Pons (tissue), 1 donor: Measurements from ENCODE around the gene DYNC1H1.

Source experiments
- DNase-seq: peaks from one replicate; pipeline ENCODE4 v3.0.0-alpha.2; 2016; ENCODE audit warnings: low spot score

Gene DYNC1H1

DNA sequence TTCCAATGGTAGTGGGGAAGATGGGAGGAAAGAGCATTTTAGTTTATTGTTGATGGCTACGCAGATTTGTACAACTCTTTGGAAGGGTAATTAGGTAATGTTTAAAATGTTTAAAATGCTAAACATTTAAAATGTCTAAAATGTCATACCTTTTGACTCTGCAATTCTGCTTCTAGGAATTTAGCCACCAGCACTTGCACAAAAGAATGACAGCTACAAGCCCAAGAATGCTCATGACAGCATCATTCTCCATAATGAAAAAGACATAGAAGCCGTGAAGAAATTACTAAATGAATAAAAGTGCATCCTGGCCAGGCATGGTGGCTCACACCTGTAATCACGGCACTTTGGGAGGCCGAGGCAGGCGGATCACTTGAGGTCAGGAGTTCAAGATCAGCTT is 19.9 kb upstream of the DYNC1H1 start:
- no peak for DNase-seq

DNA sequence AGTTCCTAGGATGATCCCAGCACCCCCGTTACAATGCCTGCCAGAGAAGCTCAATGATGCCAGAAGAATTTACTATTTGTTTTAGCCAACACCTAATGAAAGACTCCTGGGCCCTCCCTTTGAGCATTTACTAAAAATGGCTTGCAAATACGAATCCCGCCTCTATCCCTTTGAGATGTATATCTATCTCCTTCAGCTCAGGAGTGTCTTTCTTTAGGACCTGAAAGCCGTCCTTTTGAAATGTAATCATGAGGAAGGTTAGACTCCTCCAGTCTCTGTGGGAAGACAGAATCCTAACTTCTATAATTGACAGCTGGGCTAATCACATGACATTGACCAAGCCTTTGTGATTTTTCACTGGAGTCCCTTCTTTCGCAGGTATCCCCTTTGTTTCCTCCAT is 19.2 kb upstream of the DYNC1H1 start:
- no peak for DNase-seq

DNA sequence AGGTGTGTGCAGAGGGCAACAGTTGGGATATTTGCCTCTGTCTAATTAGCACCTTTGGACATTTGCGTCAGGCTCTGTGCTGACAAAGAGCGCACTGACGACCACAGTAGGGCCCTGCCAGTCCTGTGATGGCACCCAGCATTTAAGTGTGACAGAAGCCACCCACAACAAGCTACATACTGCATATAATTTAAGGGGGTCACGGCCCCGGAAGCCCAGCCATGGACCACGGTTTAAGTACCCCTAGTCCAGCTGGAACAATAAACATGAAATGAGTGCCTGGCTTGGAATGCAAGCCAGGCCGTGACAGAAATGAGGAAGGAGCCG is 16.8 kb upstream of the DYNC1H1 start:
- no peak for DNase-seq

DNA sequence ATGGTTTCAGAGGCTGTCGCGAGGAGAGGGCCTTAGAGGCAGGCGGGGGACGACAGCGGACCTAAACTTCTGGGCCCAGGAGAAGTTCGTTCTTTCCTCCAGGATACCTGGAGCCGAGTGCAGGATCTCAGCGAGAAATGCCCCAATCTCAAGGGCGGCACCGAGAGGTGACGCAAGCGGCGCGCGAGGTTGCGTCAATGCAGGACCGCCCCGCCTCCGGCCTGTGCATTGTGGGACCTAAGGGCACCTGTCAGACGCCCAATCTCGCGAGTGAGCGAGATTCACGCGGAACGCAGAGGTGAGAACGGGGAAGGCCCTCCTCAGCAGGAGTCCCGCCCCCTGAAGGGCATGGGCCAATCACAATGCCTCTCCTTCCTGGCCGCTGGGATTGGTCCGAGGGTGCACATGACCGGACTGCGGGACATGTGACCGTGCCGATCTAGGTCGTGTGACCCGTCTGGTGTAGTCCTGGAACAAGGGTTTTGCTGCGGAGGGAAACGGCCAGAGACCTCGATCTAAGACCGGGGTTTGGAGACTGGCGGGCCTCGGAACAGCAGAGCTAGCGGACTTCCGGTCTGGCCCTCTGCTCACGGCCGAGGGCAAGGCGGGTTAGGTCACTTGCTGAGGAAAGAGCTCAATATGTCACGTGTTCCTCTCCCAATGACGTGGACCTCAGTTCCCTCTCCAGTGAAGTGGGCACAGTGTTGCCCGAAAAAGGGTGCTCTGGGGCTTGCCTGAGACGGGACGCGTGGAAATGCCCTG is 16.3 kb upstream of the DYNC1H1 start:
- peak; percentile 100 for DNase-seq

DNA sequence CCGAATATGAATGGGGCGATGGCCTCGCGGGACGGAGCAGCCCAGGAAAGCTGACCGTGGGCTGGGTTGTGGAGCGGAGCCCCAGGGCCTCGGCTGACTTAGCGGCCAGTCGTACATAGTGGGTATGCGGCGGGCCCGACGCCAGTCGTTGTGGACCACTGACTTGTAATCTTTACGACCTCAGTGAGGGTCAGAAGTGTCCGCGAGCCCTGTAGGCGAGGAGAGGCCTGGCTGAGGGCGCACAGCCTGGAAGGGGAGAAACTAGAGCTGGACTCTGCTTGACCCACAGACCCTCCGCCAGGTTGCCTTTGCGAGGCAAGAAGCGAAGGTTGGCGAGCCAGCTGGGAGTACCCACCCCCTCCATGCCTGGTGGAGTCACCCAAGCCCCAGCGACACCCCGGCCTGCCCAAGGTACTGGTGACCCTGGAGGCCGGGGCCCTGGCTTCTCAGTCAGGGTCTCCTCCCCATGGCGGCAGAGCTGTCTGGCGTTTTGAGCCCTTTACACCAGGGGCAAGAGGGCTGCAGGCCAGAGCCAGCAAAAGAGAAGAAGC is 15.6 kb upstream of the DYNC1H1 start:
- no peak for DNase-seq

DNA sequence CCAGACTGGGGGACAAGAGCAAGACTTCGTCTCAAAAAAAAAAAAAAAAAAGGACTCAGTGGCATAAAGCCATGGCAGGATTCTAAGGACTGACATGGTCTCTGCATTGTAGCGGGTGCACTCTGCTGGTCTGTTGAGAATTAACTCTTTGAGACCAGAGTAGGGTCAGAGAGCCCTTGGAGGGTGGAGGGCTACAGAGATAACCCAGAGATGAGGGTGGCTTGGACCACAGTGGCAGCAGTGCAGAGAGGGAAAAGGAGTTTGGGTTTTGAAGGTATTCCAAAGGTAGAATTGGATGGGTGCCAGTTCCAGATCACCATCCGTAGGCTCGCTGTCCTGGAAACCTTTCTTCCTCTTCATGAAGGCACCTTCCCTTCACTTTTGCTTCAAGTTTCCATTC is 14.3 kb upstream of the DYNC1H1 start:
- DNase-seq, result no peak

DNA sequence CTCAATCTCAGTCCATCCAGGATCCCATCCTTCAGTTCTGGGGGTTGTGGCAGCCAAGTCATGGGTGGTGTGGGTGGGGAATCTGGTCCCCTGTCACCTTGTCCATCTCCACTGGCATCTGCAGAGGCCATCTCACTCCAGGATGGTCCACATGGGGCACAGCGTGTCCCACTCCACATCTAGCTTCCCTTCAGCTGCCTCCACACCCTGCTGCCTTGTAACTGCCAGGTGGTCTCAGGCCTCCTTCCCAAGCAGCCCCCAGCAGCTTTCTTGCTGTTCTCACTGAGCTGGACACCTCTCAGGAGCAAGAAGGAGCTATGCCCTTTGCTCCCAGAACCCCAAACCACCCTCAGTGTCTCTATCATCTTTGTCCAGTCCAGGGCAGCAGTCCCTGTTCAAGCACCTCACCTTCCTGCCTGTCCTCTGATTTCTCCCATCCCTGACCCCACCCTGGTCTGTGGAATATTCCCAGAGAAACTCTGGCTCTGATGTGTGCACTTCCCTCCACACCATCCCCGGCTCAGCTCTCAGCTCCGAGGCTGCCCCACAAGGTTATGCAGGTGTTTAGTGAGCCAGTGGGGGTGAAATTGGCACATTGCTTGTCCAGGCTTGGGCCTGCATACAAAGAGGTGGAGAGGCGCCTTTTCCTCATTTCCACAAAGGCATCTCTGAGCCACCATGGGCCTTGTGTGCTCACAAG is 13.7 kb upstream of the DYNC1H1 start:
- DNase-seq, result no peak

DNA sequence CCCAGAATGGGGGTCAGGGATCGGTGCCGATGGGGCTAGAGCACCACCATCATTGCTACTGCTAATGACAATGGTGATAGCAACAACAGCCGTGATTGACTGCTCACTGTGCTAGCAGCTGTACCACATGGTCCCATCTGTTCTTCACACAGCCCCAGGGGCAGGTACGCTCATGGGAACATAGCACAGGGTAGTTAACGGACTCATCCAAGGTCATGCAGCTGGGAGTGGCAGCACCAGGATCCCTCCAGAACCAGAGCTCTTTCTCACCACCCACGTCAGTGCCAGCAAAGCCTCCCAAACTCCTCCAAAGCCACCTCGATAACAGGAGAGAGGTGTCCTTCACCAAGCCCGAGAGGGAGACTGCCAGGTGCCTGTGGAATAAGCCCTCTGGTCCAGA is 11.2 kb upstream of the DYNC1H1 start:
- no peak for DNase-seq

DNA sequence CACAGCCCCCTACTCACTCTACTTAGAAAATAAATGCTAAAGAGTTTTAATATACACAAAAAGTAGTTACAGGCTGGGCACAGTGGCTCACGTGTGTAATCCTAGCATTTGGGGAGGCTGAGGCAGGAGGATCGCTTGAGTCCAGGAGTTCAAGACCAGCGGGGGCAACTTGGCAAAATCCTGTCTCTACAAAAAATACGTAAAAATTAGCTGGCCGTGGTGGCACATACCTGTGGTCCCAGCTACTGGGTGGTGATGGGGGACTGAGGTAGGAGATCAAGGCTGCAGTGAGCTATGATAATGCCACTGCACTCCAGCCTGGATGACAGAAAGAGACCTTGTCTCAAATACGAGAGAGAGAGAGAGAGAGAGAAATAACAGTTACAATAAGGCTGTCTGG is 9.9 kb upstream of the DYNC1H1 start:
- DNase-seq, result no peak

DNA sequence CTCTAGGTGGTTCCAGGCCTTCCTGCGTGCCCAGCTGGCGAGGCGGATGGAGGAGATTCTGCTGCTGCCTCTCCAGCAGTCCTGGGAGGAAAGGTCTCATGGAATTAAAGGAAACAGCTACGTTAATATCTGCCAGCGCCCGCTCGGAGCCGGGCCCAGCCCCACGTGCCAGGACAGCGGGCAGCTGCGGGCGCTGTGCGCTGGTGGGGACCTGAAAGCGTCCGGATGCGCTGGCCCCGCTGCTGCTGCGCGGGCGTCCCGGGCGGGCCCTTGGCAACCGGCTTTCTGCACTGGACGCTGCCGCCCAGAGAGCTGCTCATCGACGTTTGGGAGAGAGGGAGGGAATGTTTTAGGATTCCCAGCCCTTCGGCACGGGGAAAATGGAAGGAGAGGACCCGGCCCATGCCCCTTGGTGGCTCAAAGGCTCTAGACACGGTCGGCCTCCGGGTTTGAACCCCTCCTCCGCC is 8.6 kb upstream of the DYNC1H1 start:
- DNase-seq, result no peak

DNA sequence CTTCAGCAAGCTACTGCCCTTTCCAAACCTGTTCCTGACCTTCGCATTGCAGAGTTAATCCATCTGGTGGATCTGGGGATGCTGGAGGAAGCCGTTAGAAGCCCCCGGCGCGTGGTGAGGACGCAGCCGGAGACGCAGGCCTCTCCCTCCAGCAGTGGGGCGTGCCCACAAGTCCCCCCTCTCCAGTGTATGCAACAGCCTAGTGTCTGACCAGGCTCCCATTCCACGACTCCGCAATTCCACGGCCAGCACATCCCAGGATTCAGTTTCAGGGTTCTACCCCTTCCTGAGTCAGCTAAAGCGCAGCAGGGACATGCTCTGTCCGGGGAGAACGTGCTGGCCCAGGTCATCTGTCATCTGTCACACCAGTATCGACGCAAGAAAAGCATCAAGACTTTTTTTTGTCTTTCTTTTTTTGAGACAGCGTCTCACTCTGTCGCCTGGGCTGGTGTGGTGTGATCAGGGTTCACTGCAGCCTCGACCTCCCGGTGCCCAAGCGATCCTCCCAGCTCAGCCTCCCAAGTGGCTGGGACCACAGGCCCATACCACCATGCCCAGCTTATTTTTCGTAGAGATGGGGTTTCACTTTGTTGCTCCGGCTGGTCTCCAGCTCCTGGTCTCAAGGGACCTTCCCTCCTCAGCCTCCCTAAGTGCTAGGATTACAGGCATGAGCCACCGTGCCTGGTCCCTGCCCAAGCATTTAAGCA is 8.0 kb upstream of the DYNC1H1 start:
- DNase-seq, result no peak

DNA sequence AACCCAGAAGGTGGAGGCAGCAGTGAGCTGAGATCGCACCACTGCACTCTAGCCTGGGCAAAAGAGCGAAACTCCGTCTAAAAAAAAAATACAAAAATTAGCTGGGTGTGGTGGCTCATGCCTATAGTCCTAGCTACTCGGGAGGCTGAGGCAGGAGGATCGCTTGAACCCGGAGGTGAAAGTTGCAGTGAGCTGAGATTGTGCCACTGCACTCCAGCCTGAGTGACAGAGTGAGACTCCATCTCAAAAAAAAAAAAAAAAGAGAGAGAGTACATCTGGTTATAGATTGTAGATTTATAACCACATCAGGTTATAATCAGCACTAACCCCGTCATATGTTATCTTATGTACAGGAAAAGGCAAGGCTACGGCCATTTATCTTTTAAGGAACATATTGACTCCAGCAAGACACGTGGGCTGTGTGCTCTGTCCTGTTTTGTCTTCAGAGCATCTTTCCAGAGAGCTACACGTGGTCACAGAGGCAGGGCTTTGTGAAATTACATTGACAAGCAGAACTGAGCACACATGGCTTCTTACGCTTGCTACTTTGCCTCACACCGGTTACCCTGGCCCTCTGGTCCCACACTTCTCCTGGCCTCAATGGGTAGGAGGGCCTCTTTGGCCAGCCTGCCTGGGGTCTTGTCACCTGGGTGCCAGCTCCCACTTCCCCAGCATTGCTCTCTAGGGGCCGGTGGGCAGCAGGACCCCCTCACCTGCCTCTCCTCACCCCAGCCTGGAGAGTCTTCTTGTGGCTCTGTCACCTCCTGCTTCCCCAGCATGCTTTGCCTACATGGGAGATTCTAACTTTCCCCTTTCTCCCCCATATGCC is 6.8 kb upstream of the DYNC1H1 start:
- no peak for DNase-seq

DNA sequence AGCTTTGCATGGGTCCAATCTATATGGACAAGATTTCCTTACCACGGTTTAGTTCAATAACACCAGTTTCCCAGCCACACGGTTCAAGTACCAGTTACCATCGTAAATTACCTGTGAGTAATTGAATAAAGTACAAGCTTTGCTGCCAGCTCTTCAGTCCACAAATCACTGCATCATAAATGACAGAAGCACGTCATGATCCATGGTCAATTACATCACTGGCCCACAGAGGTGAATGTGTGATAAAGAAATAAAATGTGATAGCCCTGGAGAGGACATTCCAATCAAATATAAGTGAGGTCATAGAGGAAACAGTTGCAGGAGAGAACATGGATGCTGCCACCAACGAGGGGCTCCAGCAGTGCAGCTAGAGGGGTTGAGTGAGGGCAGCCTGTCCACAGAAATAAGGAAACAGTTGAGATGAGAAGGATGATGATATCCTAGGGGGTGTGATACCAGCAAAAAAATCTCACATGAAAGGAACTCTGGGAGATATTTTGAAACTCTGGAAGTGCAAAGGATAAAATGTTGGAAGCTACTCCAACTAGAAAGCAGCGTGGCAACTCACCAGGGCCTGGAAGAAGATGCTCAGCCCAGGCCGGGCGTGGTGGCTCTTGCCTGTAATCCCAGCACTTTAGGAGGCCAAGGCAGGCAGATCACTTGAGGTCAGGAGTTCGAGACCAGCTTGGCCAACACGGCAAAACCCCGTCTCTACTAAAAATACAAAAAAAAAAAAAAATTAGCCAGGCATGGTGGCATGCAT is 5.8 kb upstream of the DYNC1H1 start:
- no peak for DNase-seq

DNA sequence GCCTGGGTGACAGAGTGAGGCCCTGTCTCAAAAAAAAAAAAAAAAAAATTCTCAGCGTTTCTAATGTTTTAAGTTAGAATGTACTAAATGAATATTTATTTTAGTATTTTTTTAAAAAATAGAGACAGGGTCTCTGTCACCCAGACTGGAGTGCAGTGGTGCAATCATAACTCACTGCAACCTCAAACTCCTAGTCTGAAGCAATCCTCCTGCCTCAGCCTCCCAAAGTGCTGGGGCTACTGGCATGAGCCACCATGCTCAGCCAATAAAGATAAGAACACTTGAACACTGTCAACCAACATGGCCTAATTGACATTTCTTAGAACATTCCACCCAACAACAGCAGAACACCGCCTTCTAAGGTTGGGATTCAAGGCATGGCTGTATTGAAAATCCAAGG is 5.1 kb upstream of the DYNC1H1 start:
- DNase-seq, result no peak

DNA sequence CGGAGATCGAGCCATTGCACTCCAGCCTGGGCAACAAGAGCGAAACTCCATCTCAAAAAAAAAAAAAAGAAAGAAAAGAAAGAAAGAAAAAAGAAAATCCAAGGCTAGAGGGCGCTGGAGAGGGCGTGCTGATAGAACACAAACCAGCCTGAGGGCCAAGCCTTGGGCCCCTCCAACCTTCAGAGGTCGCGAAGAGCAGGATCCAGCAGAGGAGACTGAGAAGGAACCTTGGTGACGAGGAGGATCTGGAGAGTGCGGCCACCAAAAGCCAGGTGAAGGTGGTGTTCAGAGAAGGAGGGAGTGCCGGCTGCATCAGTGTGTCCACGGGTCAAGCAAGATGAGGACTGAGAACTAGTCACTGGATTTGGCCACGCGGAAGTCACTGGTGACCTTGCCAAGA is 4.1 kb upstream of the DYNC1H1 start:
- no peak for DNase-seq

DNA sequence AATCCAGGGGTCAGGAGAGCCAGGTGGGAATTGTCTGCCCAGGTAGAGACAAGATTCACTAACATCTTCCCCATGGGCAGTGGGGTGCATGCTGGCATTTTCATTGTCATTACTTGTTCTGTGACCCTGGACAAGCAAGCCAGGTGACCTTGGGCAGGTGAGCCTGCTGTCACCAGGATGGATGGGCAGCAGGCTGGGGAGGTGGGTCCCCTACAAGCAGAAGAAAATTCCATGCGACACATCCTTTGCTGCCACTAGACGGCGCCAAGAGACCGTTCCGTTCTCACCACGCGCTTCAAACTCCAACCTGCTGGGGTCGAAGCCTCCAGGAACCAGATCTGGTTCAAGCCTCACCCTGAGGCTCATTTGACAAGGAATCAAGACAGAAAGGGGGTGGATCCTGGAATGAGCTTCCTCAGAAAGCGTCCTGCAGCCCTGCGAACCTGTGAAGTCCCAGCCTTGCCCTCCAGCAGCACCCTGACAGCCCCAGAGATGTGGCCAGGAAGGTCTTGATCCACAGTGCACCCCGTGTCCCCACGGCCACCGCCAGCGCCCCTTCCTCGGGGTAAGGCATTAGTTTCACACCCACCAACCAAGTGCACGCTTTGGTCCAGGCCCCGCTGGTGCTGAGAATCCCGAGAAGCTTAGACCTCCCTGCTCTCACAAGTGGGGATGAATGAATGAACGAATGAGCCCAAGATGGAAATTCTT is 3.2 kb upstream of the DYNC1H1 start:
- DNase-seq, result peak; percentile 71

DNA sequence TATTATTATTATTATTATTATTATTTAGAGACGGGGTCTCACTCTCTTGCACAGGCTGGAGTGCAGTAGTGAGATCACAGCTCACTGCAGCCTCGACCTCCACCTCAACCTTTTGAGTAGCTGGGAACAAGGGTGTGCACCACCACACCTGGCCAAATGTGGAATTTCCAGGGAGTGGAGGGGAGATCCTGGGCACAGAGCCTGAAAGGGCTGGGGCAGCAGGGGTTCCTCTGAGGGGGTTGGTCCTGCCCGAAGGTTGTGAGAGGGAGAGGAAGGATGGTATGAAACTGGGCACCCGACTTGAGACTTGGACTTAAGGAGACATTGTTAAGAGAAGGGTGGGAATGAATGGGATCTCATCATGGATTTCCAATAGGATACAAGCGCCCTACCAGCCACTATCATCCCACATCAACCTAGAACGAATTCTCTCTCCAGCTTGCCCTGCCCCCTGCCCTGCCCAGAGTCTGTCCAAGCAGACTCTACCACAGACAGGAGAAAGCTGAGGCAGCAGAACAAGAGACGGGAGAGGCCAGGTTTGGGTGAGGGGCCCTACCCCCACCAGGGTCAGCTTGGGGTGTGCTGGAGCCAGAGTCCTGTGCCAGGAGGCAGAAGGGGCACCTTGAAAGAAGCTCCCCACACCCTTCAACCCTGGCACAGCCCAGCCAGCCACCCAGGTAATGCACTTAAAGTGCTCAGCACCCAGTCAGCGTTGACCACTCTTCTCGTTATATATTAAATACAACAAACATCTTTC is 2.4 kb upstream of the DYNC1H1 start:
- DNase-seq, result no peak

DNA sequence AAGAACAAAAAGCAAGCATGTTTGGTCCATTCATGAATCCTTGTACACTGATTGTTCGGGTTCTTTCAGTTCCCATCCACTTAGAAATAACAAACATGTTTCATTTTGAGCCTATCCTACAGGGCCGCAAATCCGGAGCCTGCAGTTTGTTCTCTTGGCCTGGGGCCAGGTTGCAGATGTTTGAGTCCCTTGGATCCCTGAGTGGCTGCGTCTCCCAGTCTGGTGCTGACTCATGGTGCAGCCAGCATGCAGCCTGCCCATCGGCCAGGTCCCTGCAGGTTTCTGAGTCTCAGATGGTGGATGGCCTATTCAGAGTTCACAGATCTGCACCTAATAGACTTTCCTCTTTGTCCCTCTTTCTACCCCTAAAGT is 1.9 kb upstream of the DYNC1H1 start:
- DNase-seq, result peak; percentile 62

DNA sequence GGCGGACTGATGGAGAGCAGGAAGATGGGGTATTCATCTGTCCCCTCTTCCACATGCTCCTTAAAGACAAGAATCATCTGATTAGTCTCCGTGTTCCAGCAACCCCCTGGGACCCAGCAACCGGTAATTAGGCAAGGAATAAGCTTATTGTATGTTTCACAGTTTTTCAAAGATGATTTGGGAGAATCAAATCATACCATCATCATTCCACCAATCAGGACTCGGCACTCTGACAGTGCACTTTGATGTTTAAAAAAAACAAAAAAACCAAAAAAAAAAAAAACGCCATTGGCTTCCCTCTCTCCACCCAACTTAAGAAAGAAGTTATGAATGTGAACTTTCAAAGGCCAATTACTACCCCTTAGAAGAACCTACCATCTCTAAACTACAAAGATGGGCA is 1.3 kb upstream of the DYNC1H1 start:
- DNase-seq, result no peak
